ENCODE data around the gene IQGAP2.

The IQGAP2 gene

GRCh38 chr5:76376866-76377230 lies 26.2 kb upstream of the IQGAP2 start:
- no peak overlapping the region for H3K4me3 ChIP-seq (ENCODE audit: low read depth, low read length)
- TF ChIP-seq CTCF (IDR thresholded peaks at IDR 0.05; ENCODE audit: borderline replicate concordance, insufficient read depth, low read depth, low read length) = no peak

- no peak overlapping the region for H3K4me3 ChIP-seq (ENCODE audit: low read depth, low read length)
- TF ChIP-seq CTCF (IDR thresholded peaks at IDR 0.05; ENCODE audit: borderline replicate concordance, insufficient read depth, low read depth, low read length) = no peak
Measured at GRCh38 chr5:76378355-76378754, 24.7 kb upstream of the IQGAP2 start.

GRCh38 chr5:76379316-76379715 lies 23.8 kb upstream of the IQGAP2 start:
- no peak for TF ChIP-seq CTCF (IDR thresholded peaks at IDR 0.05; ENCODE audit: borderline replicate concordance, insufficient read depth, low read depth, low read length)
- H3K4me3 ChIP-seq (ENCODE audit: low read depth, low read length) = no peak overlapping the region

- no peak for TF ChIP-seq CTCF (IDR thresholded peaks at IDR 0.05; ENCODE audit: borderline replicate concordance, insufficient read depth, low read depth, low read length)
- no peak overlapping the region for H3K4me3 ChIP-seq (ENCODE audit: low read depth, low read length)
Measured at GRCh38 chr5:76379855-76380254, 23.2 kb upstream of the IQGAP2 start.

GRCh38 chr5:76380346-76381066 lies 22.6 kb upstream of the IQGAP2 start:
- H3K4me3 ChIP-seq (ENCODE audit: low read depth, low read length) = no peak overlapping the region
- TF ChIP-seq CTCF (IDR thresholded peaks at IDR 0.05; ENCODE audit: borderline replicate concordance, insufficient read depth, low read depth, low read length) = no peak

- H3K4me3 ChIP-seq (ENCODE audit: low read depth, low read length) = no peak overlapping the region
- TF ChIP-seq CTCF (IDR thresholded peaks at IDR 0.05; ENCODE audit: borderline replicate concordance, insufficient read depth, low read depth, low read length) = no peak
Measured at GRCh38 chr5:76383126-76383832, 19.8 kb upstream of the IQGAP2 start.

- no peak overlapping the region for H3K4me3 ChIP-seq (ENCODE audit: low read depth, low read length)
- no peak for TF ChIP-seq CTCF (IDR thresholded peaks at IDR 0.05; ENCODE audit: borderline replicate concordance, insufficient read depth, low read depth, low read length)
Measured at GRCh38 chr5:76384189-76384588, 18.9 kb upstream of the IQGAP2 start.

Data from GM12875 (cell line).